ENCODE data around the gene PAQR6. TPM values are rescaled to one million over a fixed set of nuclear protein-coding genes. Genes with fewer than 3 reads are reported as not detected.
A peak's percentile ranks its signal among the peaks of the same experiment; 100 is the strongest.

The PAQR6 gene, protein sequence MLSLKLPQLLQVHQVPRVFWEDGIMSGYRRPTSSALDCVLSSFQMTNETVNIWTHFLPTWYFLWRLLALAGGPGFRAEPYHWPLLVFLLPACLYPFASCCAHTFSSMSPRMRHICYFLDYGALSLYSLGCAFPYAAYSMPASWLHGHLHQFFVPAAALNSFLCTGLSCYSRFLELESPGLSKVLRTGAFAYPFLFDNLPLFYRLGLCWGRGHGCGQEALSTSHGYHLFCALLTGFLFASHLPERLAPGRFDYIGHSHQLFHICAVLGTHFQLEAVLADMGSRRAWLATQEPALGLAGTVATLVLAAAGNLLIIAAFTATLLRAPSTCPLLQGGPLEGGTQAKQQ
- 0.51 TPM for total RNA-seq
- long read RNA-seq, partial matches to known transcripts: 1 of 3 reads
- long read RNA-seq, other reads (novel, unspliced or antisense): 1 of 3 reads

DNA sequence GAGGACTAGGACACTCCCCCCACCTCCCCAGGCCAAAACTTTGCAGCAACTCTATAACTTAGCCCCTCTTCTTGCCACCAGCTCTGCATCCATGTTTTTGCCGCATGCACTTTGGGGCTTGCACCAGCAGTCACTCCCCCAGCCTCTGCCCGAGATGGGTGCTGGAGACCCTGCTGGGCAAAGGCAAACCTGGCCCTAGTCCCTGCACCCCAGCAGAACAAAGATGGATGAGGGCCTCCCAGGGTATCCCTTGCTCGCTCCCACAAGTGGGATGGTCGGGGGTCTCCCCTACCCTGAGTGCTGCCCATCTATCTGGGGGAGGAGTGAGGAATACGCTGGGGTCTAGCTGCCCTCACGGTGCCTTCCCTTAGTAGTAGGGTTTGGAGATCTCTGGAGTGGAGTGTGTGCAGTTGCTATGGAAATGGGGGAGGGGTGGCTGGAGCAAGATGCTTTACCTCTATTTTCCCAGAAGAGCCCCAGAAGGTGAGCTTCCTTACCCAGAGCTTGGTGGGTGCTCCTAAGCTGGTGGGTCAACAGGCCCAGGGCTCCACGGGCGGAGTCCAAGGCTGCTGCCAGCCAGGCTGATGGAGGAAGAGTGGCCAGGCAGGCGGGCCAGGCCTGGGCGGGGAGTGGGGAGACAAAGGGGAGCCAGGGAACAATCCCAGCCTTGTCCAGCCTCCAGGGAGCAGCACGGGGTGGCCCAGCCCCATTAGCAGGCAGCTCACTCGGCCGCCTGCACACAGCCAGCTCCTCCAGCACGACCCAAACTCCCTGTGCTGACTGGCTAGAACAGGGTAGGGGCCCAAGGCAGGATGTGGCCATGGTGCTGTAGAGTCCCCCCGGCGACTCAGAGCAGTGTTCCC, at the start of gene PAQR6:
Gene PAQR6 (minus strand): TSS at position 597 of the 863 bp plus-strand sequence. CDS start 1,325 bp downstream, outside the sequence.
- intact Hi-C loops (cut with DNase I): no loop called here
- ATAC-seq (ENCODE audit: poor library complexity): peak; percentile 27
- DNase-seq: peak; percentile 60

DNA sequence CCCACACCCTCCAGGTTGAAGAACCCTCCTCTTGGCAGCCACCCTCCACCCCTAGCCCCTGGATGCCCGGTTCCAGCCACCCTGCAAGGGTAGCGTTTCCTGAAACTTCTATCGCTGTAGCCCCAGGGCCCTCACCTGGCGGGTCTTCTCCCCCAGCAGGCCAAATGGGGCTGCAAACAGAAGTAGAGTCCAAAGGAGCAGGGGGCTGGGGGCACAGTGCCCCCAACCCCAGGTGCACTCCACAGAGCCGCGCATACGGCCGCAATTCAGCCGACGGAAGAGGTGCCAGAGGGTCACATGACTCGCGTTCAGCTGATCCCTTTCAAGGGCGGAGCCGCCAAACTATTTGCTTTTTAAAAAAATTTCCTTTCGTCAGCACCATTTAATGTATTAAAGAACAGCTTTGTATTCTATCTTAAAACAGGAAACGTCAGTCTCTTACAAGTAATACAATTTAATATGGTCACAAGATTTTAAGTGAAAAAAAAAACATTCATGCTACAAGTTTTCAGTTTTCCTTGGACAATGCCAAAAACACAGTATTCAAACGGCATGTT, 47.6 kb upstream of the PAQR6 start, which contains the start of gene GLMP:
Gene GLMP (minus strand): TSS at position 289 of the 557 bp plus-strand sequence. CDS start 34 bp downstream, at position 255.
- peak; percentile 66 for ATAC-seq (ENCODE audit: poor library complexity)
- intact Hi-C loops (cut with DNase I): no loop called here
- DNase-seq: peak; percentile 85

DNA sequence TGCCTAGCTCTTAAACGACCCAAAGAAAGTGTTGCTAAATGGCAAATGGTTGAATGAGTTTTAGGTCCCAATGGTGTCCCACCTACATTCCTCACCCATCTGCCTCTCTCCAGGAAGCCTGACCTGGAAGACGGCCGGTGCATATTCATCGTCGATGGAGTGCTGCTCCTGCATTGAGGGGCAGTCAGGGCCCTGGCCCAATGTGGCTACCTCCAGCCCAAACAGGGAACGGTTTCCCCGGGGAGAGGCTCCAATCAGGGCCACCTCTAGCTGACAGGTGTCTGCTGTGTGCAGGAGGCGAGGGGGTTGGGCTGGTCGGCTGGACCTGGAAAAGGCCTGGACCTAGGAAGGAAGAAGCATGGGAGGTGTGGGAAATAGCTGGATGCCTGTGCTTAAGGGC, 46.0 kb upstream of the PAQR6 start:
- DNase-seq (no peak), ATAC-seq (ENCODE audit: poor library complexity) (no peak)
- intact Hi-C loops (cut with DNase I): no loop called here

DNA sequence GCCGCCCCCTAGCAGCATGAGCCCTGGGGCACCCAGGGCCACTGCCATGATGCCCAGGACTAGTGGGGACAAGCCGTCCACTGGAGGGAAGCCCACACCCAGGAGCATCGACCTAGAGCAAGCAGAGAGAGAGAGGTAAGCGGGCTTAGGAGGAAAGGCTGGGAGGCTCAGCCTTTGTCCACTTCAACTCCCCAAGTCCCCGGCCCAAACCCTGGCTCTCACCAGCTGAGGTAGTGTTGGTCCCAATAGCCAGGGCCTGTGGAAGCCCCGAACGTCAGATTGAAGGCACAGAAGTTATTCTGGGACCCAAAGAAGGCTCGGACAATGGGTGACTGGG, 45.2 kb upstream of the PAQR6 start:
- DNase-seq (no peak), ATAC-seq (ENCODE audit: poor library complexity) (no peak)
- intact Hi-C loops (cut with DNase I): no loop called here

DNA sequence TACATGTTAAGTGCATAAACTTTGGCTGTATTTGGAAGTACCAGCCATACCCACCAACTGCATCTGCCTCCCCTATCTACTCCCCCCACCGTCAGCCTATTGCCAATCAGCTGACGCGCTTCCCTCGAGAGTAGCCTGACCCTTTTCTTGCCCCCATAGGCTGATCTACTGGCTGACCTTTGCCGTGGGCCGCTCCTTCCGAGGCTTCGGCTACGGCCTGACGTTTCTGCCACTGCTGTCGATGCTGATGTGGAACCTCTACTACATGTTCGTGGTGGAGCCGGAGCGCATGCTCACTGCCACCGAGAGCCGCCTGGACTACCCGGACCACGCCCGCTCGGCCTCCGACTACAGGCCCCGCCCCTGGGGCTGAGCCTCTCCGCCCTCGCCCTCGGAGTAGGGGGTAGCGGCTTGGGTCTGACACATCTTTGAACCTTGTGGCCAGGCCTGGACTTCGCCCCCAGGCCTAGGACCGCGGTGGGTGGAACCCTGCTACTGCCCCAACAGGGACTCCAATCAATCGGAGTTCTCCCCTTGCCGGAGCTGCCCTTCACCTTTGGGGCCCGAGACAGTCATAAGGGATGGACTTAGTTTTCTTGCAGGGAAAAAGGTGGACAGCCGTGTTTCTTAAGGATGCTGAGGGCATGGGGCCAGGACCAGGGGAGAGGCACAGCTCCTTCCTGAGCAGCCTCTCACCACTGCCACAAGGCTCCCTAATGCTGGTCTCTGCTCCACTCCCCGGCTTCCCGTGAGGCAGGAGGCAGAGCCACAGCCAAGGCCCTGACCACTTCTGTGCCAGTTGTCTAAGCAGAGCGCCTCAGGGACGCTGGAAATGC, 43.6 kb upstream of the PAQR6 start:
- intact Hi-C loops (cut with DNase I): no loop called here
- peak; percentile 95 for ATAC-seq (ENCODE audit: poor library complexity)
- peak; percentile 96 for DNase-seq

DNA sequence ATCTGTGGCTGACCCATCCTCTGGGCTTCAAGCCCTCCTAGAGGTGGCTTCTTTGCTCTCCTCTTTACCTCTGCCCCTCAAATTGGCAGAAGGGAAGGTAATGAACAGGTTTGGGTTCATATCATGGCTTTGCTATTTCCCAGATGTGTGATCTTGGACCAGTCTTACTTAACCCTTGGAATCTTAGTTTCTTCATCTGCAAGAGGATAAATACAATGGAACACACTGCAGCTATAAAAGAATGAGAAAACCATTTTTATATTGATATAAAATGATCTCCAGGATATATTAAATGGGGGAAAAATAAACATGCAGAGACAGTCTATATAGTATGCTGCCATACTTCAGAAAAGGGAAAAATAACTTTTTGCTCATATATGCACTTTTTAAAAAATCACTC, 42.0 kb upstream of the PAQR6 start:
- DNase-seq: no peak
- ATAC-seq (ENCODE audit: poor library complexity): no peak
- intact Hi-C loops (cut with DNase I): no loop called here

DNA sequence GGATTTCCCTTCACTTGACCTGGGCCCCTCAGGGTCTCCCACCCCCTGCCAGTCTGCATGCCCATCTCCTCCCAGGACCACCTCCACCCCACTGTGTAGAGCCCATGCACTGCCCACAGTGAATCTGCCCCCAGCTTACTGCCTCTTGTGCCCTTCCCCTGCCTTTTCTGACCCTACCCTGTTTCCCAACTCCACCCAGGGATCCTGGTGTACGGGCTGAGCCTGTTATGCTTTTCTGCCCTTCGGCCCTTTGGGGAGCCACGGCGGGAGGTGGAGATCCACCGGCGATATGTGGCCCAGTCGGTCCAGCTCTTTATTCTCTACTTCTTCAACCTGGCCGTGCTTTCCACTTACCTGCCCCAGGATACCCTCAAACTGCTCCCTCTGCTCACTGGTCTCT, 38.2 kb upstream of the PAQR6 start:
- intact Hi-C loops (cut with DNase I): no loop called here
- DNase-seq: no peak
- ATAC-seq (ENCODE audit: poor library complexity): no peak

DNA sequence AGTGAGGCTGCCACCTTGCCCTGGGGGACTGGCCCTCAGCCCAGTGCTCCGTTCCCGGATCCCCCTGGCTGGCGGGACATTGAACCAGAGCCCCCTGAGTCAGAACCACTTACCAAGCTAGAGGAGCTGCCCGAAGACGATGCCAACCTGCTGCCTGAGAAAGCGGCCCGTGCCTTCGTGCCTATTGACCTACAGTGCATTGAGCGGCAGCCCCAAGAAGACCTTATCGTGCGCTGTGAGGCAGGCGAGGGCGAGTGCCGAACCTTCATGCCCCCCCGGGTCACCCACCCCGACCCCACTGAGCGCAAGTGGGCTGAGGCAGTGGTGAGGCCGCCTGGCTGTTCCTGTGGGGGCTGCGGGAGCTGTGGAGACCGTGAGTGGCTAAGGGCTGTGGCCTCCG, 37.6 kb upstream of the PAQR6 start:
- intact Hi-C loops (cut with DNase I): no loop called here
- ATAC-seq (ENCODE audit: poor library complexity): no peak
- DNase-seq: no peak

DNA sequence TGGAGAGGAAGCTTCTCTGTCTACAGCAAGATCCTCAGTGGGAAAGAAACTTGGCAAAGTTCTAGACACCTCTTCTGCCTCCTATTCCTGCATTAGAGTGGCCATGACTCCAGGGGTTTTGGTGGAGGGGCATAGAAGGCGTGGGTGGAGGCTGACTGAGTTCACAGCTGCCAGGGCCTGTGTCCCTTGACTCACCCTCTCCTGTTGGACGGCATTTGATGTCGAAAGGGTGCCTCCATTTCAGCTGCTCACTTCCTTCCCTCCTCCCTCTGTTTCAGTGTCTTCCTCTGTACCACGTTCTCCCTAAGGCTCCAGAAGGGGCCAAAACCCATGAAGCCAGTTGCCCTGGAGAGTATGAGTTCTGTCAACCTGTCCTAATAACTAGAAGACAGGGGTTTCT, 36.9 kb upstream of the PAQR6 start:
- DNase-seq (peak; percentile 1), ATAC-seq (ENCODE audit: poor library complexity) (no peak)
- intact Hi-C loops (cut with DNase I): no loop called here

DNA sequence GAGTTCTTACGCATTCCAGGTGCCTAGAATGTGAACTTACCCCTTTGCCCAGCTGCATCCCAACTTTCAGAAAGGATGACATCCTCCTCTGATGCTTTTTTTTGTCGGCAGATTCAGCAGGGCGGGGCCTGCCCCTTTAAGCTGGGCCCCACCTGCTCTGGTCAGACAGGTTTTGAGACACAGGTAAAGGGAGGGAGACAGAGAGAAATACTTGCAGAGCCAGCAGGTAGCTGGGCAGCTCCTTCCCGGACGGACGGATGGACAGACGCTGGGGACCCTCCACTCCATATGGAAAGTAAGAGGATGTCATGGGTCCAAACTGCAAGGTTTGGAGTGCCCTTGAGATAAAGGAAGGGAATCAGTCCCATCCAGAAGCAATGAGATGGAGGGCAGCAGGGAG, 36.3 kb upstream of the PAQR6 start, which contains the start of gene TMEM79:
Gene TMEM79 (plus strand): TSS at position 214 of the 400 bp plus-strand sequence. CDS start 902 bp downstream, outside the sequence.
- intact Hi-C loops (cut with DNase I): no loop called here
- ATAC-seq (ENCODE audit: poor library complexity) (no peak), DNase-seq (no peak)

DNA sequence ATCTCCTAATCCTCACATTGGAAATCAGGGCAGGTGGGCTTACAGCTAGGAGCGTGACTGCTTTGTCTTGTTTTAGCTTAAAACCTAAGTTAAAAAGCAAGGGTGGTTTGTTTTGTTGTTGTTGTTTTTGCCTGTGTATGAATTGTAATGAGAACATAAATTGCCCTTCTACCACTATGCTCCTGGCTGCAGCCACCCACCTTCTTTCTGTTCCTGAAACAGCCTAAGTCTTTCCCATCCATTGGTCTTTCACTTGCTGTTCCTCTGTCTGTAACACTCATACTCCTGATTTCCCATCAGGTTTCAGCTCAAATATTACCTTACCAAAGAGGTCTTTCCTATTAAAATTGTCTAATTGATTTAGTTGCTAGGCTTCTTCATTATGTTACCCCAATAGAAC, 35.7 kb upstream of the PAQR6 start:
- DNase-seq (no peak), ATAC-seq (ENCODE audit: poor library complexity) (no peak)
- intact Hi-C loops (cut with DNase I): no loop called here

DNA sequence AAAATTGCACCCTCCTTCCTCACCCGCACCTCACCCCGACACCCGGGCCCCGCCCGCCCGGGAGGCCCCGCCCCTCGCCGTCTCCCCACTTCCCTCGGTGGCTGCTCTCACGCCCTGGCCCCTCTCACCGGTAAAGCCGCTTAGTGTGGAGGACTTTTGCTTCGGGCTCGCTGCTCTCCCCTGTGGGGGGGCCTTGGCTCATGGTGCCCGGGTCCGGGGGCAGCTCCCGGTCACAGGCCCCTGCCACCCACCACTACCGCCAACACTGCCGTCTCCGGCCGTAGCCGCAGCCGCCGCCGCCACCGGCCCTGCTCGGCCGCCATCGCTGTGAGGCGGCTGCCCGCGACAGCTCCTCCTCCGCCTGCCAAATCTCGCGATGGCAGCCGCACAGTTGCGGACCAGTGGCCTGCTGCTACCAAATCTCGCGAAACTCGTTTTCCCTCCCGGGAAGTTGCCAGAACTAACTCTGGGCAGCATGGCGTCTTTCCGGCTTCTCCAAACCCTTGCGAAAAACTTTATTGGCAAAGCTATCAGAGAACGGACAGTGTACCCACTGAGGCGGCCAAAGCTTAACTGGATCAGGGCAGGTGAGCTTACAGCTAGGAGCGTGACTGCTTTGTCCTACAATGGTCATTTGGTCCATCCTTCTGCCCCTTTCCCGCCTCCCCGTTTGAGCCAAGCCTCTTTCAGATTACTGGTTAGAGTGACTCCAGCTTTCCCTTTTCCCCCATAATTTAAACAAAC, 34.8 kb upstream of the PAQR6 start, which contains the start of gene SMG5:
Gene SMG5 (minus strand): TSS at position 347 of the 744 bp plus-strand sequence. CDS start 145 bp downstream, at position 202.
- intact Hi-C loops (cut with DNase I): no loop called here
- DNase-seq: peak; percentile 97
- ATAC-seq (ENCODE audit: poor library complexity): peak; percentile 96

DNA sequence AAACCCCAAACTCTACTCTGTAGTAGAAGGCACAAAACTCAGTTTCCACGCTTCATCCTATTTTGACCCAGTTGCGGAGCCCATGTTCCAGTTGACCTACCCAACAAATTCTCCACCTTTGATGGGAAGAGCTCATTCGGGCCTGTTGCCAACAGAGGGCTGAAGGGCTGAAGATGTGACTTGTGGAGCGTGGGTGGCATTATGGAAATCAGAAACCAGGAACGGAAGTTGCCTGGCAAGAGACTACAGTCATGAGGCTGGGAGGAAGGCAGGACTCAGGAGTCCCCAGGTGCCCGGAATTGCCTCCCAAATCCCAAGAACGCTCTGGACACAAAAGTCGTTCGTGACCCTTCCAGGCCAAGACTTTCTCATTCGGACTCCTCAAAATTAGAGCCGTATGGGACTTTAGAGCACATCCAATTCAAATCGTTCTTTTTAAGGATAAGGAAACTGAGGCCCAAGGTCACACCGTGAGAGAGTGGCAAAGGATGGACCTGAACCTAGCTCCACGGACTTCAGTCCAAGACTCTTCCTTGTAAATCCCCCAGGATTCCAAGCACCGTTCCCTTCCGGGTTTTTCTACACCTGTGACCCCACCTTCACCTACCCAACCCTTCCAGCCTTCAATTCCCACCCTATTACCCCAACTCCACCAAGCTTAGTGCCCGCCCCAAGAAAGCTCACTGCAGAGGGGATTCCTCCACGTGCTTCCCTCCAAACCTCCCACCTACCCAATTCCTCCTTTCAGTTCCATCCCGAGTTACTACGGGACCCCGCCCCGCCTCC, 34.0 kb upstream of the PAQR6 start:
- peak; percentile 6 for ATAC-seq (ENCODE audit: poor library complexity)
- no peak for DNase-seq
- intact Hi-C loops (cut with DNase I): no loop called here

DNA sequence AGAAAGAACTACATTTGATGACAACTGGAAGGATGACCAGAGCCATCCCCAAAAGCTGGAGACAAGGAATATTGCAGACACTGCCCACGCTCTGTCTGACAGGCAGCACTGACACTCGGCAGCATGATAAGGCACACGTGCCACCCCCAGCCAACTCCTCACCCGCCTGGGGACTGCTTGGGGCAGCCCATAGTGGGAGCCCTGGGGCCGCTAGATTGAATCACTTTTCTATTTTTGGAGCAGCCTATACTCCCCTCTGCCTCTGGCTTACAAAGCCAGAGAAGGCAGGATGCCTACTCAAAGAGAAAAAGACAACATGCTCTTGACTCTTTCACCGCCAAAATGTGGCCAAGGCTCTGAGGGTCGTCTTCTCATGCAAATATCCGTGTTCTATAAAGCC, 33.4 kb upstream of the PAQR6 start:
- ATAC-seq (ENCODE audit: poor library complexity) (peak; percentile 76), DNase-seq (peak; percentile 78)
- intact Hi-C loops (cut with DNase I): no loop called here

DNA sequence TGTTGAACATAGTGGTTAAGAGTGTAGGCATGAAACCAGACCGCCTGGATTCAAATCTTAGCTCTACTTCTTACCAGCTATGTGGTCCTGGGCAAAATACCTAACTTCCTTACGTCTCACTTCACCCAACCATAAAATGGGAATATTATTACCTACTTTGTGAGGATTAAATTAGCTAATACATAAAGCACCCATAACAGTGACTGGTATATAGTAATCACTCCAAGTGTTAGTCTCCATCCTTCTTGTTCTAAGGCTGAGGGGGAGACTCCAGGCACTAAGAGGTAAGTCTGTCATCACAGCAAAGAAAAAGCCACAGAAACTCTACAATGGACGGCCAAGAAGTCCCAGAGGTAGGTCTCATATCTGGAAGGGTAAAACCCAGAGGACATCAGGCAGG, 32.0 kb upstream of the PAQR6 start:
- no peak for ATAC-seq (ENCODE audit: poor library complexity)
- DNase-seq: no peak
- intact Hi-C loops (cut with DNase I): no loop called here

DNA sequence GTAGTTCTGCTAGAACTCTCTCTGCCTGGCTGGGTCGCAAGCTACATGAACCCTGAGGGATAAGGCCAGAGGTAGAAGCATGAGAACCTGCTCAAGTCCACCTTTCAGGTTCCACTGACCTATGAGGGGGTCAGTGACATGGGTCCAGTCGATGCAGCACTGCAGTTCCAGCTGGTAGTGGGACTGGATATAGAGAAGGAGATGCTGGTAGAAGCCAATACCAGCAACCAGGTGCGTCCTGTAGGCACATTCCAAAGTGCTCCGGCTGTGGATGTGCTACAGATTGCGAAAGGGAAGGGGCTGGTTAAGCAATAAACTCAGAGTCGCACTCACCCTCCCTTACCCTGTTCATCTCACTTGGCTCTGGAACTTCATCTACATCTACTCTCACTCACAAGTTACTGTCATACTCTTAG, 29.1 kb upstream of the PAQR6 start:
- intact Hi-C loops (cut with DNase I): no loop called here
- DNase-seq (peak; percentile 23), ATAC-seq (ENCODE audit: poor library complexity) (no peak)

DNA sequence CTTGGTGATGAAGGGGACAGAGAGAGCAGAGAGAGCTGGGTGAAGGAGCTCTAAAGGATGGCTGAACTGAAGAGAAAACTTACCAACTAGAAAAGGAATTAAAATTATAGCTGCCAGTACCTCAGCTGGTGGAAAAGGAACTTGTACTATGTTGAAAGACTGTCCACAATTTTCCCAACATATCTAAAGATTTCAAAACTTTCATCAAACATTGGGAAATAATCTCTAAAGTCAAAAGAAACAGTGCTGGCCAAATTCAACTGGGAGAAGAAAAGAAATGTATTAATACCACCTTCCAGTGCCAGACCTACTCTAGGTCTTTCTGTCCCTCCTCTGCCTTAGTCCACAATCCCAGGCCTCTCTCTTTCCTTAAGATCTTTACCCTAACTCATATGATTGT, 28.7 kb upstream of the PAQR6 start:
- DNase-seq (no peak), ATAC-seq (ENCODE audit: poor library complexity) (no peak)
- intact Hi-C loops (cut with DNase I): no loop called here

Measured in Right ventricle myocardium superior (tissue), 1 donor.